Measurements from ENCODE around the gene TMPRSS4. TPM values are rescaled to one million over a fixed set of nuclear protein-coding genes. Genes with fewer than 3 reads are reported as not detected.

The TMPRSS4 gene
- total RNA-seq, 1 experiment from 2014 or later = not detected

GRCh38 chr11:118095967-118096367 lies 19.1 kb downstream of the TMPRSS4 start:
- no peak overlapping the region for H3K27ac ChIP-seq (ENCODE audit: insufficient read length, low read depth, low read length)
- H2AFZ ChIP-seq (ENCODE audit: low read length) = no peak overlapping the region
- no CpG with 5 or more reads among the region's 1 CpG for WGBS (ENCODE audit: extremely low coverage, insufficient read length, low lambda C conversion rate)
- no peaks in the 10 kb centered on the region for H3K79me2 ChIP-seq (ENCODE audit: insufficient read depth, low read length)
- no peaks in the 10 kb centered on the region for H3K79me1 ChIP-seq (ENCODE audit: insufficient read depth, low read depth, low read length, poor library complexity, severe bottlenecking)
- H4K20me1 ChIP-seq (ENCODE audit: control insufficient read depth, insufficient read depth, insufficient read length) = no peaks in the 10 kb centered on the region
- H3K56ac ChIP-seq (ENCODE audit: insufficient read length, low read depth, low read length) = no peak overlapping the region
- H3K9ac ChIP-seq (ENCODE audit: extremely low read depth, insufficient read length, low read length) = no peak overlapping the region
- H2BK20ac ChIP-seq (ENCODE audit: low read depth, low read length, poor library complexity, severe bottlenecking) = no peak overlapping the region
- H3K27me3 ChIP-seq (ENCODE audit: insufficient read depth, low read length) = no peaks in the 10 kb centered on the region; the same call in 1 of the 2 replicates
- DNase-seq = no peak
- no peak overlapping the region for H3K23ac ChIP-seq (ENCODE audit: insufficient read length, low read depth, low read length)
- no peak overlapping the region for H3K27ac Mint-ChIP-seq
- no peaks in the 10 kb centered on the region for H3K23me2 ChIP-seq (ENCODE audit: insufficient read length, low read depth, low read length, poor library complexity, severe bottlenecking)
- H3K18ac ChIP-seq (ENCODE audit: insufficient read length, low read depth, low read length) = no peak overlapping the region
- no peak for TF ChIP-seq CTCF (conservative IDR thresholded peaks at IDR 0.05)
- no peak overlapping the region for H2BK120ac ChIP-seq (ENCODE audit: low read depth, low read length, poor library complexity, severe bottlenecking)
- peaks cover 3% of the 10 kb centered on the region; the same call in 1 of the 2 replicates for H3K4me1 ChIP-seq (ENCODE audit: insufficient read depth, low read length)
- no peak overlapping the region for H3T11ph ChIP-seq (ENCODE audit: low read length)
- H3K9me3 ChIP-seq (ENCODE audit: control insufficient read depth, low read depth, low read length) = no peaks in the 10 kb centered on the region
- no peak overlapping the region for H2BK5ac ChIP-seq (ENCODE audit: insufficient read length, low read length)
- H2AK5ac ChIP-seq (ENCODE audit: insufficient read length, low read length) = no peak overlapping the region
- no peak overlapping the region for H2BK15ac ChIP-seq (ENCODE audit: low read depth, low read length)
- no peak overlapping the region for H4K8ac ChIP-seq (replicated peaks; ENCODE audit: insufficient read length, low read depth, low read length)
- H3K4ac ChIP-seq (ENCODE audit: low read depth, low read length) = no peak overlapping the region
- peaks cover 15% of the 10 kb centered on the region for H3K27me3 Mint-ChIP-seq (ENCODE audit: low read depth)
- no peaks in the 10 kb centered on the region for H3K36me3 Mint-ChIP-seq (ENCODE audit: insufficient read depth in 1 of 3, low read depth in 3 of 3)
- no peak overlapping the region for H4K5ac ChIP-seq (ENCODE audit: insufficient read length, low read depth, low read length)
- H3K4me3 Mint-ChIP-seq = no peak overlapping the region
- H2BK12ac ChIP-seq (ENCODE audit: insufficient read length, low read depth, low read length) = no peak overlapping the region
- H4K91ac ChIP-seq (ENCODE audit: insufficient read length, low read depth, low read length) = no peak overlapping the region
- H3K14ac ChIP-seq (ENCODE audit: insufficient read depth, low read length) = no peak overlapping the region
- H3K9me3 Mint-ChIP-seq = no peaks in the 10 kb centered on the region
- H3K4me1 Mint-ChIP-seq = peaks cover 17 to 27% of the 10 kb centered on the region in 2 experiments
- no peak overlapping the region for H3K4me2 ChIP-seq (ENCODE audit: insufficient read depth, insufficient read length, low read length)
